Kidney (tissue), 14 donors: Measurements from ENCODE around the gene TCF7L1. TPM values are rescaled to one million over a fixed set of nuclear protein-coding genes. Genes with fewer than 3 reads are reported as not detected.

ENCODE experiments used
- DNase-seq, 5 donors: peaks; one replicate each; pipeline ENCODE4 v3.0.0-alpha.2; 2013 to 2020
- FAIRE-seq: peaks from 2 replicates; lab custom pipeline; 2012; peaks lifted over from hg19 to GRCh38; lab: Jason Lieb, UNC
- H3K27ac ChIP-seq, 2 donors: one replicate each; pipeline ENCODE4 v1.7.0; 2013; ENCODE audit warnings: low read depth in 2 of 2, low read length in 2 of 2, inconsistent platforms in 1 of 2
- H3K27me3 ChIP-seq: one replicate; pipeline ENCODE4 v1.7.1; 2013; ENCODE audit warnings: low read length, inconsistent platforms; ENCODE audit not compliant: control insufficient read depth, insufficient read depth
- H3K36me3 ChIP-seq, 3 donors: one replicate each; pipeline versions ENCODE4 v1.7.0 to v1.7.1; 2013; ENCODE audit warnings: low read length in 3 of 3, control low read depth in 1 of 3, inconsistent platforms in 1 of 3; ENCODE audit not compliant: insufficient read depth in 3 of 3, control insufficient read depth in 2 of 3
- H3K4me1 ChIP-seq, 3 donors: one replicate each; pipeline versions ENCODE4 v1.7.0 to v1.7.1; 2013; ENCODE audit warnings: low read length in 3 of 3, inconsistent platforms in 1 of 3, low read depth in 1 of 3; ENCODE audit not compliant: control insufficient read depth in 2 of 3, insufficient read depth in 2 of 3
- H3K4me3 ChIP-seq, 3 donors: one replicate each; pipeline versions ENCODE4 v1.7.0 to v1.8.1; 2013; ENCODE audit warnings: low read length in 3 of 3, control low read depth in 1 of 3, inconsistent platforms in 1 of 3
- H3K9ac ChIP-seq, 3 donors: one replicate each; pipeline versions ENCODE4 v1.7.0 to v1.7.1; 2013; ENCODE audit warnings: low read length in 3 of 3, control low read depth in 1 of 3, inconsistent platforms in 1 of 3
- H3K9me3 ChIP-seq, 3 donors: one replicate each; pipeline versions ENCODE4 v1.7.0 to v1.7.1; 2013; ENCODE audit warnings: low read length in 3 of 3, control low read depth in 1 of 3, inconsistent platforms in 1 of 3; ENCODE audit not compliant: control insufficient read depth in 2 of 3, insufficient read depth in 1 of 3
- intact Hi-C: fragments of 100-400 bp; cut with DNase I; formaldehyde crosslinking; loops from one replicate; pipeline ENCODE4 v1.11.1; 2022
- polyA plus RNA-seq: library from polyadenylated mRNA; stranded (reverse); fragments of 350-450 nt; fragmentation: Illumina TruSeq; extraction: RNeasy Lipid Tissue Mini Kit (QIAGEN cat#74804); gene quantifications from one replicate; pipeline ENCODE4 v1.2.3, GENCODE V29; 2014; ENCODE audit warnings: low read depth, low replicate concordance; ENCODE audit not compliant: insufficient read depth
- total RNA-seq: library from RNA; stranded (reverse); fragmentation: NEBNext Ultra II Directional; extraction: Animal tissue kit (Norgen Biotek cat#: 25700); gene quantifications from one replicate; pipeline ENCODE4 v1.2.1, GENCODE V29; 2021
- TF ChIP-seq, protein P1 (sequence below): IDR thresholded peaks from 3 replicates; pipeline ENCODE4 v1.5.1; 2012; ENCODE audit warnings: mild to moderate bottlenecking, moderate library complexity, borderline replicate concordance; ENCODE audit not compliant: insufficient read depth; ENCODE audit errors: extremely low read depth
- donor health status: control.
- donor health status: control.
- donor health status: control.
- donor health status: control.
- donor health status: control.
- donor health status: DM: yes; HTN: yes; CAD: no.
- donor health status: Normal renal cell carcinoma (clear cell type).

TCF7L1 gene
- total and polyA plus RNA-seq, 2 donors from 2014 or later = 10.2 to 12.5 TPM

DNA sequence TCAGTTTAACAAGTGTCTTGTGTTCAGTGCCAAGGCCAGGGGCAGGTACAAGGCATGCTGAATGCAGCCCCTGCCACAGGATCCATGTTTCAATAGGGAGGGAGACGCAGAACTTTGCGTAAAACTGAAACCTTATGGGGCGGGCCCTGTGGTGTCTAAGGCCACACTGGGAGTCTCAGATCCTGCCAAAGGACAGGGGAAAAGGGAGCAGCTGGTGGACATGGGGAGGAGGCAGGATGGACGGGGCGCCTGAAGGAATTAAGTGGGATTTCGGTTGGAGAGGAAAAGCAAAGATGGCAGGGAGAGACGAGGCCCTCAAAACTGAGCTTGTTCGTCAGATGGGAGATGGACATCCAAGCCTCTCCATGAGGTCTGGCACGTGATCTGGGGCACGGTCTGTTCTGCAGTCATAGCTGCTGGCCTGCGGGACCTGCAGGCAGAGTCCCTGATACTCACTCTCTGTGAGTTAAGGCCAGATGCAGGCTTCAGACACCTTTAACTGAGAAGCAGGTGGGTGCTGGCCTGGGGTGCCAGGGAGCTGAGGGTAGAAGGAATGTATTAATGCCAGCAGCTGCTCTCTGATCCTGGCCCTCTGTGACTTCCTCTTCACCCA is 48.8 kb downstream of the TCF7L1 start:
- Histone ChIP-seq H3K4me1 (peaks cover 7 to 19% (median 12%) of the 10 kb centered on the region in 3 donors), H3K9ac (no peak overlapping the region), H3K4me3 (no peak overlapping the region), H3K36me3 (no peaks in the 10 kb centered on the region), H3K9me3 (no peaks in the 10 kb centered on the region), H3K27me3 (no peaks in the 10 kb centered on the region), H3K27ac (no peak overlapping the region)
- intact Hi-C loops = no loop called here
- no peak for DNase-seq
- TF ChIP-seq, protein P1, sequence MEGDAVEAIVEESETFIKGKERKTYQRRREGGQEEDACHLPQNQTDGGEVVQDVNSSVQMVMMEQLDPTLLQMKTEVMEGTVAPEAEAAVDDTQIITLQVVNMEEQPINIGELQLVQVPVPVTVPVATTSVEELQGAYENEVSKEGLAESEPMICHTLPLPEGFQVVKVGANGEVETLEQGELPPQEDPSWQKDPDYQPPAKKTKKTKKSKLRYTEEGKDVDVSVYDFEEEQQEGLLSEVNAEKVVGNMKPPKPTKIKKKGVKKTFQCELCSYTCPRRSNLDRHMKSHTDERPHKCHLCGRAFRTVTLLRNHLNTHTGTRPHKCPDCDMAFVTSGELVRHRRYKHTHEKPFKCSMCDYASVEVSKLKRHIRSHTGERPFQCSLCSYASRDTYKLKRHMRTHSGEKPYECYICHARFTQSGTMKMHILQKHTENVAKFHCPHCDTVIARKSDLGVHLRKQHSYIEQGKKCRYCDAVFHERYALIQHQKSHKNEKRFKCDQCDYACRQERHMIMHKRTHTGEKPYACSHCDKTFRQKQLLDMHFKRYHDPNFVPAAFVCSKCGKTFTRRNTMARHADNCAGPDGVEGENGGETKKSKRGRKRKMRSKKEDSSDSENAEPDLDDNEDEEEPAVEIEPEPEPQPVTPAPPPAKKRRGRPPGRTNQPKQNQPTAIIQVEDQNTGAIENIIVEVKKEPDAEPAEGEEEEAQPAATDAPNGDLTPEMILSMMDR = no peak
- no peak for FAIRE-seq

DNA sequence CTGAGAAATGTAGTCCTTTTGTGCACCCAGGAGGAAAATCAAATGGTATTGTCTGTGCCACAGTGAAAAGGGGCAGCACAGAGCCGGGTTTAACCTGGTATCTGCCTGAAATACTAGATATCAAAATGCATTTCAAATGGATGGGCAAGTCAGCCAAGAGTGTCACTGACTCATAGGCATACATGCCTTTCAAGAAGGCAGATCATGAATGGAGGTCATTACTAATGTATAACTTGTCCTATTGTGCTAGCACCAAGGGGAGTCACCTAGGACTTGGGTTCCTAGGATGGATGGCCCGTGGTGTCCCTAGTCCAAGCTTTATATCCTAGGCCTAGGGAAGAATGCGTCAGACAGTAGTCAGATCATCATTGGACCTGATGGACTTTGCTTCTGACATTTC is 49.9 kb downstream of the TCF7L1 start:
- H3K36me3 ChIP-seq = no peaks in the 10 kb centered on the region
- no peak overlapping the region for H3K9ac ChIP-seq
- intact Hi-C loops = no loop called here
- H3K27me3 ChIP-seq = no peaks in the 10 kb centered on the region
- H3K4me3 ChIP-seq = no peak overlapping the region
- DNase-seq = no peak
- H3K4me1 ChIP-seq = peaks cover 5 to 19% (median 12%) of the 10 kb centered on the region in 3 donors
- no peak overlapping the region for H3K27ac ChIP-seq
- H3K9me3 ChIP-seq = no peaks in the 10 kb centered on the region
- TF ChIP-seq, protein P1 = no peak
- FAIRE-seq = no peak

- intact Hi-C loops = no loop called here
- peaks cover 3 to 19% (median 12%) of the 10 kb centered on the region in 3 donors for H3K4me1 ChIP-seq
- no peak overlapping the region for H3K9ac ChIP-seq
- FAIRE-seq (no peak), DNase-seq (no peak)
- no peaks in the 10 kb centered on the region for H3K9me3 ChIP-seq
- no peak overlapping the region for H3K4me3 ChIP-seq
- H3K36me3 ChIP-seq = no peaks in the 10 kb centered on the region
- no peaks in the 10 kb centered on the region for H3K27me3 ChIP-seq
- TF ChIP-seq, protein P1 = no peak
- H3K27ac ChIP-seq = no peak overlapping the region
Observed at GRCh38 chr2:85183479-85183878, 50.3 kb downstream of the TCF7L1 start.

GRCh38 chr2:85184231-85184630 is 51.0 kb downstream of the TCF7L1 start:
- no peak overlapping the region for H3K4me3 ChIP-seq
- TF ChIP-seq, protein P1 = no peak
- DNase-seq (no peak), FAIRE-seq (no peak)
- H3K27ac ChIP-seq = no peak overlapping the region
- H3K9ac ChIP-seq = no peak overlapping the region
- peaks cover 3 to 16% (median 11%) of the 10 kb centered on the region in 3 donors for H3K4me1 ChIP-seq
- H3K27me3 ChIP-seq = no peaks in the 10 kb centered on the region
- H3K36me3 ChIP-seq = no peaks in the 10 kb centered on the region
- H3K9me3 ChIP-seq = no peaks in the 10 kb centered on the region
- intact Hi-C loops = no loop called here
